ENCODE measurements around the gene LCE5A.
"Not testable (repeated sequence)": the region's sequence is repeated elsewhere in the genome, so short reads cannot be mapped to it uniquely, and the experiment has no call there.

Gene LCE5A

GRCh38 chr1:152516082-152516481 is 5.5 kb downstream of the LCE5A start:
- DNase-seq (ENCODE audit: low spot score), result no peak

GRCh38 chr1:152517237-152517811 is 6.7 kb downstream of the LCE5A start:
- peak; percentile 64 for DNase-seq (ENCODE audit: low spot score)

GRCh38 chr1:152519851-152520250 is 9.2 kb downstream of the LCE5A start:
- DNase-seq (ENCODE audit: low spot score), result peak; percentile 22

- DNase-seq (ENCODE audit: low spot score), result no peak
Measured at GRCh38 chr1:152520561-152521090, 10.0 kb downstream of the LCE5A start.

GRCh38 chr1:152525080-152525641 is 14.6 kb downstream of the LCE5A start:
- no peak for DNase-seq (ENCODE audit: low spot score)

GRCh38 chr1:152533327-152533938 is 22.8 kb downstream of the LCE5A start:
- peak; percentile 59 for DNase-seq (ENCODE audit: low spot score)

GRCh38 chr1:152535774-152536173 is 25.2 kb downstream of the LCE5A start:
- DNase-seq (ENCODE audit: low spot score), result no peak

- no peak for DNase-seq (ENCODE audit: low spot score)
Measured at GRCh38 chr1:152537496-152537895, 26.9 kb downstream of the LCE5A start.

- DNase-seq (ENCODE audit: low spot score), result peak; percentile 74
Measured at GRCh38 chr1:152539901-152540300, 29.3 kb downstream of the LCE5A start.

GRCh38 chr1:152543820-152544219 is 33.2 kb downstream of the LCE5A start:
- DNase-seq (ENCODE audit: low spot score), result no peak

GRCh38 chr1:152546704-152547103 is 36.1 kb downstream of the LCE5A start:
- DNase-seq (ENCODE audit: low spot score), result no peak

- not testable (repeated sequence) for DNase-seq (ENCODE audit: low spot score)
Measured at GRCh38 chr1:152548358-152548757, 37.8 kb downstream of the LCE5A start.
